HG02884 (cell line): ENCODE data around the gene TRIM38.
"Not testable (repeated sequence)": the region's sequence is repeated elsewhere in the genome, so short reads cannot be mapped to it uniquely, and the experiment has no call there.

Experiments
- ATAC-seq: cut with Tn5 transposase; IDR thresholded peaks from one replicate; pipeline ENCODE4 v1.9.1; 2021; ENCODE audit warnings: mild to moderate bottlenecking, moderate library complexity; ENCODE audit not compliant: unreplicated experiment

The TRIM38 gene

DNA sequence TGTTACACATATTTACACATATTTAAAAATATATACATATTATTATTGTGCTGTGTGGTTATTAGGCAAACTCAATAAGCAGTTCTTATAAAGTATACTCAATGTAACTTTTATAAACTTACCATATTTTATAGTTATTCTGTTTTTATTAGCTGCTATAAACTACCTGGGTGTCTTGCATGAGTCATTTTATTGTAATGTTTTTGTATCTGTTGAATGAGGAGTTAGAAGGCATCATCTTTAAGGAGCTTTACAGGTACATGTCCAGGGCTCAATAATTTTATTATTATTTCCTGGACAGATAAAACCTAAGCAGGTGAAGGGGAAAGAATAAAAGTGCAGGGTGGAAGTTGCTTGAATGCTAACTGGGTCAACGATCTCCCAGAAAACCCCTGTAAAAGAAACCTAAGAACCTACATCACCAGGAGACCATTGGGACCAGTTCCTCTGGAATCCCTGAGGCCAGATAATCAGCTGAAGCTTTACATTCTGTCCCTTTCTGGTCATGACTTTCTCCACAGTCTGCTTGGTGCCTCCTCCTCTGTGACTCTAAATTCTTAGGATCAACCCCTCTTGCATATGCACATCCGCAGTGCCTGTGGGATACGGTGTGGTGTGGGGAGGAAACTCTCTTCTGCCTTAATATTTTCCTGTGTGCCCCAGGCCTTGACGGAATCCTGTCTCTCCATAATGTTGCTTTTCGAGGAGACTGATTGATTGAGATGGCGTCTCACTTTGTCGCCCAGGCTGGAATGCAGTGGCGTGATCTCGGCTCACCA, 38.0 kb downstream of the TRIM38 start:
- ATAC-seq, result no peak

DNA sequence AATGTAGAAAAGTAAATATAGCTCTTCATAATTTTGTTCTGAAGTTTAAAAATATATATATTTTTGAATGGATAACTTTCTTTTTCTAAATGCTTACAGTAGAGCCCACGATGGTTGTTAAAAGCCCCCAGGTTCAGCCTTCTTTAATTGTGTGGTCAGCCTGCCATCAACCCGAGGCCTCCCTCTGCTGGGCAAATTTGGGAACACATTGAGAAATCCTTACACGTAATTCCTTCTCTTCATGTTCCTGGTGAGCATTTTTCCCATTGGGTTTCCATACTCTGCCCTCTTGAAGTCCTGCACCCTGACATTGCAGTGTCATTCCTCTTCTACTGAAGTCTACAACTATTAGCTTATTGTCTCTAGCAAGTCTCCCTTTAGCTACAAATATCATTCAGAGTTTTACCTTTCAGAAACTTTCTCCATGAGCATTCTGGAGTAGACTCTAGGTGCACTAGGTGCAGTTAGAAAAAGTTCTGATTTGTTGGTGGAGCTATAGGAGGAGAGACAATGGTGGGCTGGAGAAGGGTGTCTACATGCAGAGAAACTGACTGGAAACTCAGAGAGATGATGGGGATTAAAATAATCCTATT, 40.6 kb downstream of the TRIM38 start:
- no peak for ATAC-seq

DNA sequence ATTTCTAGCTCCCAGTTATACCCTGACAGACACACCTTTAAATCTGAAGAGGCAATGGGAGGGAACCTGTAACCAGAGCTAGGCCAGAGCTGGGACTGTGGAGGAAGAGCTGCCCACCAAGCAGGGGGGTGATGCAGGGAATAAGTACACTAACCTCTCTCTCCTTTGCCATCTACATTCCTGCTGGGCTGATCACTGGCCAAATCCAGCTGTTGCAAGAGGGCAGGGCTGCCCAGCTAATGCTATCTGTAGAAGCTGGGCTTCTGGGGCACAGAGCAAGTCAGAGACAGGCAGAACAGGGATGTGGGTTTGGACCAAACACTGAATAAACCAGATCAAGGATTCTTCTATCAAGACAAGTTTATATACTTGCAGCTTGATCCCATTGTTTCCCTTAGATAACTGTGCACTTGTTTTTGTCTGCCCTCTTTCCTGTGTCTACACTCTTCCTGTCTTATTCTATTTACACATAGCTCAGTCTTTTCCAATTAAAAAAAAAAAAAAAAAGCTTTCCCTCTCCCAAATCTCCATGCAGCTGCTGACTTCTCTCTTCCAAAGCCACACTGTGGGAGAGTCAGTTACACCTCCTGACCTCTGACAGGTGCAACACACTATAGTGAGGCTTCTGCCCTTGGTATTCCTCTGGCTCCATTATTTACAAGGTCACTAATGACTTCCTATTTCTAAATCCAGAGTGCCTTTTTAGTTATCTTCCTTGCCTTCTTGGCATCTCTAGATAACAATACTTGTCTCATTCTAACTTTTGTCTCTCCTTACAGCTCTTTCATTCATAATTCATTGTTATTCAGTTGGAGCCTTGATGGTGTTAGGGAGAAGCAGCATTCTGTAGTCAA, 43.7 kb downstream of the TRIM38 start:
- ATAC-seq, result no peak

DNA sequence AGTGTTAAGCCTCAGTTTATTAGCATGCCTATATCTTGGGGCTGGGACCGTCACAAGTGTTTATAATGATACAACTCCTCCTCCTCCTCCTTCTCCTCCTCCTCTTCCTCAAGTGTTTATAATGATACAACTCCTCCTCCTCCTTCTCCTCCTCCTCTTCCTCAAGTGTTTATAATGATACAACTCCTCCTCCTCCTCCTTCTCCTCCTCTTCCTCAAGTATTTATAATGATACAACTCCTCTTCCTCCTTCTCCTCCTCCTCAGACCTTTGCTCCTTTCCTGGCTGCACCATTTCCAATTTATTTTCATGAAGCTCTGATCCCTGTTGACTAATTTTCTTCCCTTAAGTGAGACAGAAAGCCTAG, 44.3 kb downstream of the TRIM38 start:
- not testable (repeated sequence) for ATAC-seq

DNA sequence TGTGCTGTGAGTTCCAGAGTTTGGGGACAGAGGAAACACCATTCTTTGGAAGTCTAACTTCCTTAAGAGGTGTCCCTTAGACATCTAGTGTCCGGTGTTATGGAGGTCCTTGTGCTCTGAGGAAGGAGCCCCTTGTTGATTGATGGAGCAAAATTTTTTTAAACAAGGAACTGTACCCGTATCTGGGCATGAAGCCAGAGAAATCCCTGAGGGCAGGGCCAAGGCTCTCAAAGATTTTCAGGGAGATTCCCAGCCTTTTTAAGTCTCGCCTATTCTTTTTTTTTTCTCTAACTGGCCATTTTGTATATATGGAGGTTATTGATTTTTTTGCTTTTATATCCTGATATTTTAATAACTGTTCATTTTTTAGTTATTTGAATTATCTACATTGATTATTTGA, 45.9 kb downstream of the TRIM38 start:
- no peak for ATAC-seq

DNA sequence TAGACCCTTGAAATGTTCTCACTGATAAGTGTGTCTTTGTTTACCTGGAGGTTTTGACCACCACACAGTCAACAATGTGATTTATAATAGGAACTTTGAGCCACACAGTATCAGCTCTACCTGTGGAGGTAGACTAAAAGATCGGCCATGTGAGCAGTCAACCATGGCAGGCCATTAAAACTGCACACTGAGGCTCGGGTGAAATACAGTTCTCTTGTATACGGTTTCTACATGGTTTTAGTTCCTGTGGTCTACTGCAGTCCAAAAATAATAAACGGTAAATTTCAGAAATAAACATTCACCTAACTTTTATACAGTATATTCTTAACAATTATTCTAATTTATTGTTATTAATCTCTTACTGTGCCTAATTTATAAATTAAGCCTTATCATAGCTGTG, 47.2 kb downstream of the TRIM38 start:
- no peak for ATAC-seq

DNA sequence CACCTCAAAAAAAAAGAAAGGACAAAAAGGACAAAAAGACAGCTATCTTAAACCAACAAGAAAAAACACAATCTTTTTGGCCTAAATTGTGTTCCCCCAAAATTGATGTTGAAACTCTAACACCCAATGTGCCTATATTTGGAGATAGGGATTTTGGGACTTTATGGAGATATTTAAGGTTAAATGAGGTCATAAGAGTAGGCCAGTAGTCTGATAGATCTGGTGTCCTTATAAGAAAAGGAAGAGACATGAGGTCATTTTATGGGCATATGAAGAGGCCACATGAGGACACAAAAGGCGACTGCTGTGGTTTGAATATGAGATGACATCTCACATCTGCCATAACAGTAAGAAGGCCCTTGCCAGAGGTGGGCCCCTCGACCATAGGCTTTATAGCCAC, 49.5 kb downstream of the TRIM38 start:
- no peak for ATAC-seq

DNA sequence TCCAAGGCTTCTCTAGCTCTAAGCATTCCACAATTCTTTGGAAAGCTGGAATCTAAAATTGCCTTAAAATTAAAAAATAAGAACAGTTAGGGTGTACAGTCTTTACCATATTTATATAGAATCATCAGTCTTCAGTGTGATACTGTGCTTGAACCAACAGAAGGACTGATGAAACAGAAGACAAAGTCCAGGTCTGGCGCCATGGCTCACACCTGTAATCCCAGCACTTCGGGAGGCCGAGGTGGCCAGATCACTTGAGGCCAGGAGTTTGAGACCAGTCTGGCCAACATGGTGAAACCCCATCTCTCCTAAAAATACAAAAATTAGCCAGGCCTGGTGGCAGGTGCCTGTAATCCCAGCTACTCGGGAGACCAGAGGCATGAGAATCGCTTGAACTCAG, 51.8 kb downstream of the TRIM38 start:
- ATAC-seq, result not testable (repeated sequence)

DNA sequence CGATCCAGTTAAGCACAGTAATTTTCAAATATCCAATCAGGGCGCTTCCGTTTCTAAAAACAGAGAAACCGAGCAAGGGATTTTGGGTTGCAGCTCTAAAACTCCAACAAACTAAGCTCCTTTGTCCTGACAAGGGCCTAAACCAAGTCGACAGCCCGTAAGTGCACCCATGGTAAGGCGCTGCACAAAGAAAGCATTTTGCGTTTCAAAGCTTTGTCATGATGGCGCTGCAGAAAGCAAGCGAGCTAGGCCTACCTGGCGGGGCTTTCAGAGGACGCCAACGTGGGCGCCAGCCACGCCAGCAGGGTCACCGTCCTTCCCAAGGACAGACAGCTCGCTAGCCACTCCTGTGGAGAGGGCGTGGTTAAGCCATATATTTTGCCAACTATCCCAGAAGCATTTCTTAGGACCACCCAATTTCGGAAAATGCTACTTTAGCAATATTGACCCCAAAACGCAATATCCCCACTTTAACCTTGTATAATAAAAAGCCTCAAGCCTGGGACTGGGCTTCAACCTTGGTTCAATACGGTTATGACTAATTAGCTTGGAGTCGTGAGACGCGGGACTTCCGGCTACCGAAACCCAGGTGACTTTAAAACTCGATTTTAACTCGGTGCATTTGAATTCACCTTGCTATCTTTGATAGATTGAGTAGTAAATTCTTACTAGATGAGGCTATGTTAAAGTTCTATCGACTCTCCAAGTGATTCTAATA, 53.8 kb downstream of the TRIM38 start:
- no peak for ATAC-seq

DNA sequence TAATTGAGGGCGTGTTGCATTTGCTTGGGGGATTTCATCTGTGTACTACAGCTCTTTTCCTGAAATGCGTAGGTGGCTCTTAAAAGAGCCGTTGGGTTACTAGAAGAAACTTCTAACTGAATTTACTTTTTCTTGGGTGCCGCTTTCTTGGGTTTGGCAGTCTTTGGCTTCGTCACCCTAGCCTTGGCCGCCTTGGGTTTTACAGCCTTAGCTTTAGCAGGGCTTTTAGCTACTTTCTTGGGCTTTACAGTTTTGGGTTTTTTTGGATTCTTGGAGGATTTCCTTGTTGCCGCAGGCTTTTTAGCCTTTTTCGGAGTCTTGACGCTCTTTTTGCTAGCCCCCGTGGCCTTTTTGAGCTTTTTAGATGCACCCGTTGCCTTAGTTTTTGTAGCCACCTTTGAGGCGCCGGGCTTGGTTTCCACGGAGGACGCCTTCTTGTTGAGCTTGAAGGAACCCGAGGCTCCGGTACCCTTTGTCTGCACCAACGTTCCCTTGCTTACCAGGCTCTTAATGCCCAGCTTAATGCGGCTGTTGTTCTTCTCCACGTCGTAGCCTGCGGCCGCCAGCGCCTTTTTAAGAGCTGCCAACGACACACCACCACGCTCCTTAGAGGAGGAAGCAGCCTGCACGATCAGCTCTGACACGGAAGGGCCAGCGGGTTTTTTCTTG, 54.5 kb downstream of the TRIM38 start:
- no peak for ATAC-seq

DNA sequence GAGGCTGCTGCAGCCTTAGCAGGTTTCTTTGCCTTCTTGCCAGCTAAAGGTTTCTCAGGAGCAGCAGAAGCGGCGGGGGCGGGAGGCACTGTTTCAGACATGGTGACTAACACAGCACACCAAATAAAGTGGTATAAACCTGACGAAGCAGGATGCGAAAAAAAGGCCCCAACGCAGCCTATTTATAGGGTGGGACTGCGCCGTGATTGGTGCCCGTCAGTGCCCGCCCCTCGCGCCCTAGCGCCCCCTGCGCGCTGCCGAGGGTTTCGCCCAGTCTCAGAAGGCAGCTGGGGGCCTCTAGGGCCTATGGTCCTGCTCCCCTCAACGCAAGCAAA, 55.0 kb downstream of the TRIM38 start:
- no peak for ATAC-seq

DNA sequence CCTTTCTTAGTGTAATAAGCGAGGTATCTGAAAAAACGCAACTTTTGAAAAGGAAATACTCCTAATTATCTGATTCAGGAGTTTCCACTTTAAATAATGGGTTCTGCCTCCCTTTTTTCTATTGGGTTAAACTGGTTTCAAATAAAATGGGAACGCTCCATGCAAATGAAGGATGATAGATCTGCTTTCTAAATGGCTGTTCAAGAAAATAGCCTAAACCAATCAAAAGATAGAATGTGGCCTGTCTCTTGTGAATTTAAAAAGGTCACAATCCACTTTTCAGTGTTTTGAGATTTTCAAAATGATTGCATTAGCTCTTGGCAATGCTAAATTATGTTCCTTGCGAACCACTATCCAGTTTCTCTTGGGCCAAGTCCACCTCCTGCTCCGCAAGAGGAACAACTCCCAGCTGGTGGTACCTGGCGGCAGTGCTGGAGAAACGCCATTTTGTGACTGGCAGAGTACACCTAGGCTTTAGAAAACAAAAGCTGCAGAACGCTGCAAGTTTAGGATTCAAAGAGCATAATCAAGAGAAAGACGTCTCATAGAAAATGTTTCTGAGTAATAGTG, 56.7 kb downstream of the TRIM38 start:
- no peak for ATAC-seq

DNA sequence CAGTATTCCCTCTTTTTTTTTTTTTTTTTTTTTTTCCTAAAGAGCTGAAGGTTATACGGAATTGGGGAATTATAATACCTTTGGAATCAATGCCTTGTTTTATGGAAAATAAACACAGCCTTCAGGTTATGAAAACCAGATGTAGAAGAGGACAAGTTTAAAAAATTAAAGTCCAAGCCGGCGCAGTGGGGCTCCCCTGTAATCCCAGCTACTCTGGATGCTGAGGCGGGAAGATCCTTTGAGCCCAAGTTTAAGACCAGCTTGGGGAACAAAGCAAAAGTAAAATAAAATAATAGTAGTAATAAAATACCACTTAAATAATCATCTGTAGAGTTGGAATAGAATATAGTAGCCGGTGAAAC, 57.3 kb downstream of the TRIM38 start:
- no peak for ATAC-seq

DNA sequence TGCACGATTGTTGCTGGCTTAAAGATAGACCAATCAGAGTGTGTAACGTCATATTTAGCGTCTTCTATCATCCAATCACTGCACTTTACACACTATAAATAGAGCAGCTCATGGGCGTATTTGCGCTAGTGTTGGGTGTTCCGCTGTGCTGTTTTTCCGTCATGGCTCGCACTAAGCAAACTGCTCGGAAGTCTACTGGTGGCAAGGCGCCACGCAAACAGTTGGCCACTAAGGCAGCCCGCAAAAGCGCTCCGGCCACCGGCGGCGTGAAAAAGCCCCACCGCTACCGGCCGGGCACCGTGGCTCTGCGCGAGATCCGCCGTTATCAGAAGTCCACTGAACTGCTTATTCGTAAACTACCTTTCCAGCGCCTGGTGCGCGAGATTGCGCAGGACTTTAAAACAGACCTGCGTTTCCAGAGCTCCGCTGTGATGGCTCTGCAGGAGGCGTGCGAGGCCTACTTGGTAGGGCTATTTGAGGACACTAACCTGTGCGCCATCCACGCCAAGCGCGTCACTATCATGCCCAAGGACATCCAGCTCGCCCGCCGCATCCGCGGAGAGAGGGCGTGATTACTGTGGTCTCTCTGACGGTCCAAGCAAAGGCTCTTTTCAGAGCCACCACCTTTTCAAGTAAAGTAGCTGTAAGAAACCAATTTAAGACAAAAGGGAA, 57.9 kb downstream of the TRIM38 start:
- ATAC-seq, result peak; percentile 52

DNA sequence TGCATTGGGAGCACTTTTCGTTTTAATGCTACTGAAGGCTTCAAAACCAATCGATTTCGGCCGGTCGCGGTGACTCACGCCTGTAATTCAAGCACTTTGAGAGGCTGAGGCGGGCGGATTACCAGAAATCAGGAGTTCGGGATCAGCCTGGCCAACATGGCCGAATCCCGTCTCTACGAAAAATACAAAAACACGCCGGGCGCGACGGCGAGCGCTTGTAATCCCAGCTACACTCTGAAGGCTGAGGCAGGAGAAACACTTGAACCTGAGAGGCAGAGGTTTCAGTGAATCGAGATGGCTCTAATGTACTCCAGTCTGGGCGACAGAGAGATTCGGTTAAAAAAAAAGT, 58.4 kb downstream of the TRIM38 start:
- peak; percentile 9 for ATAC-seq

DNA sequence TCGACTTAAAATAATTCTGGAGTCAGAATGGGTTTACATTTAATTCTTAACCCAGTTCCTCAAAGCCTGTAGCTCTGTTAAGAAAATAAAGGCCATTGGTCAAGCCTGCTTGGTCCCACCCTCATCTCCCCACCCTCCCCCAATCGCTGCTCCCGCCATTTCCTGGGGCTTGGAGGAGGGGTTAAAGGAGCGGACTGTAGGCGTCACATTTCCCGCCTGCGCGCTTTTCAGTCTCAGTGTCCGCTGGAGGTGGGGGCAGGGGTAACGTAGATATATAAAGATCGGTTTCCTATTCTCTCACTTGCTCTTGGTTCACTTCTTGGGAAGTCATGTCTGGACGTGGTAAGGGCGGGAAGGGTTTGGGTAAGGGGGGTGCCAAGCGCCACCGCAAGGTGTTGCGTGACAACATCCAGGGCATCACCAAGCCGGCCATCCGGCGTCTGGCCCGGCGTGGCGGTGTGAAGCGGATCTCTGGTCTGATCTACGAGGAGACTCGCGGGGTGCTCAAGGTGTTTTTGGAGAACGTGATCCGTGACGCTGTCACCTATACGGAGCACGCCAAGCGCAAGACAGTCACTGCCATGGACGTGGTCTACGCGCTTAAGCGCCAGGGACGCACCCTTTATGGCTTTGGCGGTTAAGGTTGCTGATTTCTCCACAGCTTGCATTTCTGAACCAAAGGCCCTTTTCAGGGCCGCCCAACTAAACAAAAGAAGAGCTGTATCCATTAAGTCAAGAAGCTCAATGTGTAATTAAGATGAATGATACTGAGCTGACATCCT, 58.9 kb downstream of the TRIM38 start:
- ATAC-seq, result peak; percentile 42

DNA sequence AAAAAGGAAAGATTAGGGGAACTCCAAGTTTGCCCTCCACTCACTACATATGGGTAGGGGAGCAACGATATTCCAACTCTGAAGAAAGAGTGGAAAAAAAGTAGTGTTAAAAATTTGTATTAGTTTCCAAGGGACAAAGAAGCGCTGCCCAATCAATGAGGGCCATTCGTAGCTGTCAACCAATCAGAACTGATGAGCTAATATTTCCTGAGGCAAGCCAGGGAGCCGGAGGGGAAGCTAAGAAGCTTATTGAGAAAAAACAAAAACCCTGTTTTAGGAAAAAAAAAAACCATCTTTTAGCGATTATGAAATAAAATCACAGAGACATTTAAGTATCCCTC, 59.5 kb downstream of the TRIM38 start:
- ATAC-seq, result no peak

DNA sequence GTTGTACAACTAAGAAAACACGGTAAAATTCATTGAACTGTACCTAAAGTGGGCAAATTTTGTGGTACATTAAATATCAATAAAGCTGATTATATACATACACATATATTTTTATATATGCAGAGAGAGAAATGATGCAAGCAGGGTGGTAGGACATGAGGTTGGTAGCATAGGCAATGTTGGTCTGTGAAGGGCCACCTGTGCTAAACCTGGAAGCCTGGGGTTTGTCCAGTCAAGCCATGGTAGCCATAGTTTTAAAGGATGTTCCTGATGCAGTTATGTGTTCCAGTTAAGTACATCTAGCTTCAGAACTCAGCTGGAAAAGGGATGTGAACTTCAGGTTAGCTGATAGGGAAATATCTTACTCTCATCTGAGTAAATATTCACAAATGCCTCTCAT, 60.1 kb downstream of the TRIM38 start:
- ATAC-seq, result no peak

DNA sequence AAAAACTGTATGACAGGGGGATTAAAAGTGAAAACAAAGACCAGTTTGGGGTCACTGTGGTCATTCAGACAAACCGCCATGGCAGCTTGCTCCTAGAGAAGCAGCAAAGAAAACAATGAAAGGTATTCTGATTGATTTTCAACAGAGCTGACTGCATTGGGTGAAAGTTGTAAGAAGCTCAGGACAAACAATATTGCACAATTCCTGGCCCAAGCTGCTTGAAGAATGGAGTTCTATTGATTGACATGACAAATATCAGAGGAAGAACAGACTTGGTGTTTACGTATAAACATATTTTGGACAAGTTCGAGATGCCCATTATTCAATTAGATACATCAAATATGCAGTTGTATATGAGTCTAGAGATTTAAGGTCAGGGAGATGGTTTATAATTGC, 62.0 kb downstream of the TRIM38 start:
- ATAC-seq, result no peak
